ENCODE results near the gene ITGA2B. TPM values are rescaled to one million over a fixed set of nuclear protein-coding genes. Genes with fewer than 3 reads are reported as not detected.
"Not testable (repeated sequence)": the region's sequence is repeated elsewhere in the genome, so short reads cannot be mapped to it uniquely, and the experiment has no call there.

Gene ITGA2B
- total and polyA plus RNA-seq, 4 donors, result 1.4 to 9.2 (median 4.2) TPM

DNA sequence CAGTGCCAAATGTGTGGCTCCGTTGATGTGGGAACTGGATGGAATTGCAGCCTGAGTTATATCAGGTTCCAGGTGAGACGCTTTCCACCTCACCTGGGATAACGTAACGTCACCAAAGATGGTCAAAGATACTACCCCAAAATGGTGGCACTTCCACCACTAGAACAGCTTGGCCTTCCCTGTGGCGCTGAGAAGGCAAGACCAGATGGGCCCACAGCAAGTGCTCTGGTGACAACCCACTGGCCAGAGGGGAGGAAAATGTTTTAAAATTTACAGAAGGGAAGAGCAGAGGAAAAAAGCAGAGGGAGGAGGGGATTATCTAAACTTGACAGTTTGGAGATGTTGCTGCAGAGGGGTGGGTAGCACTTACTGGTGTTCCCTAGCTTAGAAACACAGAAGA lies 7.5 kb upstream of the ITGA2B start:
- Histone ChIP-seq H3K36me3 (ENCODE audit: control insufficient read depth in 4 of 4, insufficient read depth in 4 of 4, low read length in 4 of 4) (peaks cover 14 to 37% (median 29%) of the 10 kb centered on the region in 4 donors), H3K9me3 (ENCODE audit: control insufficient read depth in 4 of 4, insufficient read depth in 3 of 4, low read length in 3 of 4) (no peaks in the 10 kb centered on the region), H3K27me3 (ENCODE audit: control insufficient read depth in 3 of 3, insufficient read depth in 3 of 3, low read length in 2 of 3) (no peaks in the 10 kb centered on the region), H3K9ac (ENCODE audit: insufficient read depth in 1 of 2, low read length in 2 of 2) (no peak overlapping the region), H3K4me3 (no peak overlapping the region), H3K27ac (ENCODE audit: low read depth in 1 of 2, low read length in 1 of 2) (no peak overlapping the region), H3K4me1 (ENCODE audit: control insufficient read depth in 5 of 5, insufficient read depth in 5 of 5, low read length in 5 of 5) (no peaks in the 10 kb centered on the region)
- DNase-seq, result no peak
- ATAC-seq (ENCODE audit: insufficient read depth, low FRiP score), result no peak
- WGBS, 2 donors, result 97 to 99% methylated on average over 5 of the region's 5 CpGs
- TF ChIP-seq, protein P1, sequence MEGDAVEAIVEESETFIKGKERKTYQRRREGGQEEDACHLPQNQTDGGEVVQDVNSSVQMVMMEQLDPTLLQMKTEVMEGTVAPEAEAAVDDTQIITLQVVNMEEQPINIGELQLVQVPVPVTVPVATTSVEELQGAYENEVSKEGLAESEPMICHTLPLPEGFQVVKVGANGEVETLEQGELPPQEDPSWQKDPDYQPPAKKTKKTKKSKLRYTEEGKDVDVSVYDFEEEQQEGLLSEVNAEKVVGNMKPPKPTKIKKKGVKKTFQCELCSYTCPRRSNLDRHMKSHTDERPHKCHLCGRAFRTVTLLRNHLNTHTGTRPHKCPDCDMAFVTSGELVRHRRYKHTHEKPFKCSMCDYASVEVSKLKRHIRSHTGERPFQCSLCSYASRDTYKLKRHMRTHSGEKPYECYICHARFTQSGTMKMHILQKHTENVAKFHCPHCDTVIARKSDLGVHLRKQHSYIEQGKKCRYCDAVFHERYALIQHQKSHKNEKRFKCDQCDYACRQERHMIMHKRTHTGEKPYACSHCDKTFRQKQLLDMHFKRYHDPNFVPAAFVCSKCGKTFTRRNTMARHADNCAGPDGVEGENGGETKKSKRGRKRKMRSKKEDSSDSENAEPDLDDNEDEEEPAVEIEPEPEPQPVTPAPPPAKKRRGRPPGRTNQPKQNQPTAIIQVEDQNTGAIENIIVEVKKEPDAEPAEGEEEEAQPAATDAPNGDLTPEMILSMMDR (IDR thresholded peaks at IDR 0.05; ENCODE audit: control extremely low read depth, extremely low read depth), result no peak

DNA sequence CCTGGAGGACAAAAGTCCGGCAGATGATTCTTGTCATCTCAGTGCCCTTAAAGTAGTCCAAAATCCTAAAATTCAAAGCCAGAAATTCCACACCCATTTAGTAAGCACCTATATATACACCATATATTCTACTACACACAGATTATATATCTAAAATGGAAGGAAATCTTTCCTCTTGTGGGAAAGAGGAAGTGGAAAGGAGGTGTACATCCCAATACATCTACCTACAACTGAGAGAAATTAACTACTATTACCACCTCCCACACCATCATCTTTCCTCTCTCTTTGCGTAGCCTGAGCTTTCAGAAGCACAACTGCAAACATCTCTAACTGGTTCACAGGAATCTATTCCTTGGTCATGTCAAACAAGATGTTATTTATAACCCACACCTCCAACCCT lies 5.4 kb upstream of the ITGA2B start:
- no peak overlapping the region for H3K4me3 ChIP-seq
- no peaks in the 10 kb centered on the region for H3K27me3 ChIP-seq (ENCODE audit: control insufficient read depth in 3 of 3, insufficient read depth in 3 of 3, low read length in 2 of 3)
- ATAC-seq (ENCODE audit: insufficient read depth, low FRiP score), result no peak
- no peaks in the 10 kb centered on the region for H3K4me1 ChIP-seq (ENCODE audit: control insufficient read depth in 5 of 5, insufficient read depth in 5 of 5, low read length in 5 of 5)
- peaks cover 1 to 24% (median 18%) of the 10 kb centered on the region in 4 donors for H3K36me3 ChIP-seq (ENCODE audit: control insufficient read depth in 4 of 4, insufficient read depth in 4 of 4, low read length in 4 of 4)
- H3K9ac ChIP-seq (ENCODE audit: insufficient read depth in 1 of 2, low read length in 2 of 2), result no peak overlapping the region
- no peaks in the 10 kb centered on the region for H3K9me3 ChIP-seq (ENCODE audit: control insufficient read depth in 4 of 4, insufficient read depth in 3 of 4, low read length in 3 of 4)
- 79 to 100% methylated on average over 2 of the region's 2 CpGs for whole genome bisulfite sequencing, 2 donors
- no peak for DNase-seq
- TF ChIP-seq, protein P1 (IDR thresholded peaks at IDR 0.05; ENCODE audit: control extremely low read depth, extremely low read depth), result no peak
- H3K27ac ChIP-seq (ENCODE audit: low read depth in 1 of 2, low read length in 1 of 2), result no peak overlapping the region

DNA sequence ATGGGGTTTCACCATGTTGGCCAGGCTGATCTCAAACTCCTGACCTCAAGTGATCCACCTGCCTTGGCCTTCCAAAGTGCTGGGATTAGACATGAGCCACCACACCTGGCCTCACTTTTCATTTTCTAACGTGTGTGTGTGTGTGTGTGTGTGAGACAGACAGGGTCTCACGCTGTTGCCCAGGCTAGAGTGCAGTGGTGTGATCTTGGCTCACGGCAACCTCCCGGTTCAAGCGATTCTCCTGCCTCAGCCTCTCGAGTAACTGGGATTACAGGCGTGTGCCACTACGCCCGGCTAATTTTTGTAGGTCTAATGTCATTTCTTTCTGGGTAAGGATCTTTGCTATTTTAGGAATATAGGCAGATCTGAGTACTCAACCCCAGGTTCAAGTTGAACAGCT lies 4.7 kb upstream of the ITGA2B start:
- H3K9ac ChIP-seq (ENCODE audit: insufficient read depth in 1 of 2, low read length in 2 of 2); H3K9me3 ChIP-seq (ENCODE audit: control insufficient read depth in 4 of 4, insufficient read depth in 3 of 4, low read length in 3 of 4); H3K4me3 ChIP-seq; H3K4me1 ChIP-seq (ENCODE audit: control insufficient read depth in 5 of 5, insufficient read depth in 5 of 5, low read length in 5 of 5); H3K27ac ChIP-seq (ENCODE audit: low read depth in 1 of 2, low read length in 1 of 2); DNase-seq; ATAC-seq (ENCODE audit: insufficient read depth, low FRiP score); H3K27me3 ChIP-seq (ENCODE audit: control insufficient read depth in 3 of 3, insufficient read depth in 3 of 3, low read length in 2 of 3): not testable (repeated sequence)
- 96% methylated on average over 9 of the region's 9 CpGs for WGBS, 2 donors
- H3K36me3 ChIP-seq (ENCODE audit: control insufficient read depth in 4 of 4, insufficient read depth in 4 of 4, low read length in 4 of 4), result peaks cover 0 to 17% (median 14%) of the 10 kb centered on the region in 4 donors

DNA sequence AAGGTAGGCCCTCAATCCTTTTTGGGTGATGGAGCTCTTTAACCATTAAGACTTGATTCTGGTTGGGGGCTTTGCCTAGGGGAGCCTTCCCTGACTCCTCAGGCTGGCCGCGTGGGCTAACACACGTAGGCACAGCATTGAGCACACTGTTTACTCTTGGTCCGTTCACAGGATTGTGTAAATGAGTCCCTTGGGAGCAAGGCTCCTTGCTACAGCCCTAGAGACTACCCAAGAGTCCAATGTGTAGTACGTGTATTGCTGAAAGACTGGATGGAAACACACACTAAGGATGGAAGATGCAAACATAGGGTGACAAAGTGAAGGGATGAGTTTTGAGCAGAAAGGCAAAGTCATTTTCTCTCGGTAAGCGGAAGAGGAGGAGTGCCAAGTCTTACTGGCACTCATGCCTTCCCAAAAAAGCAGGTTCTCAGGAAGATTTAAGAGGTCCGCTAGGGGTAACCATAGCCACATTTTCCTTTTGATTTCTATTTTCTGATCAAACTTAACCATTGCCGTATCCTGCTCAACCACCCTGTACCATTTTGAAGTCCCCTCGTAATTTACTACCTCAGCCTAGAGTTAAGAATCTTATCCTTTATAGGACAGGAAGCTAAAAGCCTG lies 911 bp upstream of the ITGA2B start:
- Histone ChIP-seq H3K4me3 (no peak overlapping the region), H3K9ac (ENCODE audit: insufficient read depth in 1 of 2, low read length in 2 of 2) (no peak overlapping the region), H3K4me1 (ENCODE audit: control insufficient read depth in 5 of 5, insufficient read depth in 5 of 5, low read length in 5 of 5) (peaks cover 0 to 9% (median 0%) of the 10 kb centered on the region in 5 donors), H3K27ac (ENCODE audit: low read depth in 1 of 2, low read length in 1 of 2) (no peak overlapping the region), H3K27me3 (ENCODE audit: control insufficient read depth in 3 of 3, insufficient read depth in 3 of 3, low read length in 2 of 3) (no peaks in the 10 kb centered on the region), H3K36me3 (ENCODE audit: control insufficient read depth in 4 of 4, insufficient read depth in 4 of 4, low read length in 4 of 4) (peaks cover 0 to under 1% (median 0%) of the 10 kb centered on the region in 4 donors), H3K9me3 (ENCODE audit: control insufficient read depth in 4 of 4, insufficient read depth in 3 of 4, low read length in 3 of 4) (no peaks in the 10 kb centered on the region)
- no peak for DNase-seq
- TF ChIP-seq, protein P1 (IDR thresholded peaks at IDR 0.05; ENCODE audit: control extremely low read depth, extremely low read depth), result no peak
- ATAC-seq (ENCODE audit: insufficient read depth, low FRiP score), result no peak
- 72 to 78% methylated on average over 10 of the region's 10 CpGs for WGBS, 2 donors
